Testis (tissue), 2 donors: Measurements from ENCODE around the gene UTP4.

Source experiments
- CTCF ChIP-seq, 3 experiments: fragments of 450-650 bp in 2 of 3; fragments of 200-600 bp in 1 of 3; sonication (generic) in 1 of 3; IDR thresholded peaks; one replicate each; pipeline ENCODE4 v1.5.1; 2016 to 2019; ENCODE audit warnings: antibody characterized with exemption in 3 of 3, mild to moderate bottlenecking in 2 of 3, moderate library complexity in 1 of 3
- POLR2A ChIP-seq: fragments of 450-650 bp; IDR thresholded peaks from one replicate; pipeline ENCODE4 v1.6.1; 2017; ENCODE audit warnings: antibody characterized with exemption, mild to moderate bottlenecking, moderate library complexity

- TF ChIP-seq CTCF (IDR thresholded peaks at IDR 0.05) (no peak), POLR2A (no peak)
Observed at GRCh38 chr16:69109486-69110270, 22.8 kb upstream of the UTP4 start.
